ENCODE measurements around the gene UGCG.
"Not testable (repeated sequence)": the region's sequence is repeated elsewhere in the genome, so short reads cannot be mapped to it uniquely, and the experiment has no call there.

Gene UGCG

DNA sequence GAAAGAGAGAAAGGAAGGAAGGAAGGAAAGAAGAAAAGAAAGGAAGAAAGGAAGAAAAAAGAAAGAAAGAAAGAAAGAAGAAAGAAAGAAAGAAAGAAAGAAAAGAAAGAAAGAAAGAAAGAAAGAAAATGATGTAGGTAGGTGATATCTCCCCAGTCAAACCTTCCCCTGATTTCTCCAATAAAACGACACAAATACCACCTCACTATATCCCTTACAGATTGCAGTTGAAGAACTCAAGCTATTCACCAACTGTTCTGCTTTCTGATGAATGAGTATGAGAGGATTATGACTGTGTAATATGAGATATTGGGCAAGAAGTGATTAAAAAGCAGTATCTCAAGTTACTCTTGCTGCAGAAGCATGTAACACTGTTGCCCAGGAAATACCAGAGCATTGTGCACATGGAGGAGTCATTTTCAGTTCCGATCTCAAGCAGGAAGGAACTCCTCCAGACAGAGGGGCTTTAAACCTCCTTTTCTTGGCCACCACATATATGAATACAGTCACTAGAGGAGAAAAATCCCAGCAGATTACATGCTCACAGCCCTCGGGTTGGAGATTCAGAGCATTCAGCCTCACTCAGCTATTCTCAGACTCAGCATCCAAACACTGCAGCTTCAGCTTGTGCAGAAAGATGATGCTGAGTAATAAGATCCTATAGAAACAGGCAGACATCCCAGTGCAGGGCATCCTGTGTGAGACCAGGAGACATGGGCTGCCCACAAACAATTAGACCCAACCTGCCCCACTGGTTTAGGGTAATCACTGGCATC is 61.4 kb downstream of the UGCG start:
- no peak for DNase-seq

DNA sequence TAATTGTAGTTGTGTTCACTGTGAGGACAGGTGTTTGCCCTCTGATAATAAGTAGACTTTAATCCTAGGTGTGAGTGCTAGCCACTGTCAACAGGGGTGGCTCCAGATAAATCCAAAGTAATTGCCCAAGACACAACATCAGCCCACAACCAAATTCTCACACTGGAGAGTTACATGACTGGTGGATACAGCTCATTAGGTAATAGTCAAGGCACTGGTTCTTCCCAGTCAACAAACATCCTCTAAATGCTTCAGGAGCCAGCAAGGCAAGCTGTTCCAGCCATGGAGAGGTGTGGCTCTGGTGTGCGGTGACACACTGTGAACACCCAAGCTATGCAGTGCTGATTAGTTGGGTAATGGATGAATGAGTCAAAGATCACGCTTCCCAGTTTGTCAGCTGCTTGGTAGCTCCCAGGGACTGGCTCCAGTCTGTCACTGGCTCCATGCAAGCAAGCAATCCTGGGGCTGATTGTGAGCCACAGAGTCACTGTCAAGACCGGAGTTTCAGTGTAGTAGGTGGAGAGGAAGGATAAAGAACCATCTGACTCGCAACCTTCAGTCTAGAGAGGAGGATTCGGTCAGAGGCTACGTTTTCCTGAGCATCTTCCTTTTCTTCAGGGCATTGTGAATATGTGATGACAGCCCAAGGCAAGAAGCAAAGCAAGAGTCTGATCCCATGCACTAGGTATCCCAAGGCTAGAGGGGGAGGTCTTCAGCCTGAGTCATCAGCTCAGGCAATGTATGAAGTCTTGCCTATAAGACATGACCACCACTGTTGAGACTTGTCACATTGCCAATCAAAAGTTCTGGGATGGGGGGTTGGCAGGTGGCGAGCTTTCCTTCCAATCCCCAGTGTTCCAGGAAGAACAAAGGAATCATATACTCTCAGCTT is 63.1 kb downstream of the UGCG start:
- no peak for DNase-seq

DNA sequence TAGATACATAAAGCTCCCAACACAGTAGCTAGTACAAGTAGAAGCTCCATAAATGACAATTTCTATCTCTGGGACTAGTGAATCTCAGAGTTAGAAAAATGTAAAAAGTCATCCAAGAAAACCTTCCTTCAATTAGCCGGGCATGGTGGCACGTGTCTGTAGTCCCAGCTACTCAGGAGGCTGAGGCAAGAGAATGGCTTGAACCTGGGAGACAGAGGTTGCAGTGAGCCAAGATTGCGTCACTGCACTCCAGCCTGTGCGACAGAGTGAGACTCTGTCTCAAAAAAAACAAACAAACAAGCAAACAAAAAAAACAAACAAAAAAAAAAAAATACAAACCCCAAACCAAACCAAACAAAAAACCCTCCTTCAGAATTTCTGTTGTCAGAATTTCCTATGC is 63.9 kb downstream of the UGCG start:
- not testable (repeated sequence) for DNase-seq

DNA sequence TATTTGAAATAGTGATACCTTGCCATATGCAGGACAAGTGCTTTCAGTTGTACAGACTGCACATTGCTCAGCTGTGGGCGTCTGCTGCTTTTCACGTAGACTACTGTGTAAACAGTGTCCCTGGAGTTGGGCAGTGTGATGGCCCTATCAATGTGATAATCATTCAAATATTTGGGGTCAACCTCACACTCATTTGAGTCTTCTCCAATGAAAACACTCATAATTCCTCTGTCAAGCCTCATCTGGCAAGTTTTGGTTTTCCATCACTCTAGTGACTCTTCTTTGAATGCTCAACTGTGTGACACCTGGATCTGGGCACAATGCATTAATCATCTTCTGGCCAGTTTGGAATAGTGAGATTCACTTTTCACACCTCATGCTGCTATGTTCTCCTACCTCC is 64.4 kb downstream of the UGCG start:
- DNase-seq = no peak

DNA sequence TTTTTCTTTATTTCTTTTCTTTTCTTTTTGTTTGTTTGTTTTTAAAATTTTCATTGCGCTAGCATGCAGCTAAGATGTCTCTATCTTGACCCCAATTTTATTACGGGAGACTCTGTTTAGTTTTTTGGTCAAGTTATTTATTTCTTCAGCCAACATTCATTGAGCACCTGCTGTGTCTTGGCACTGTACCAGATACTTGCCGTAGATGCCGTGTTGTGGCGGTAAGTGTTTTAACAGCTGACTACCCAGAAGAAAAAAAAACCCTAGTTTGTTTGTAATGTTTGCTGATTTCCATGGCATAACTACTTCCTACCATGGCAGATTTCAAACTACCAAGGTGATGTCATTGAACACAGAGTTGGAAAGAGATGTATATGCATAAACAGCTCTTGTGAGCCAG is 65.0 kb downstream of the UGCG start:
- no peak for DNase-seq

DNA sequence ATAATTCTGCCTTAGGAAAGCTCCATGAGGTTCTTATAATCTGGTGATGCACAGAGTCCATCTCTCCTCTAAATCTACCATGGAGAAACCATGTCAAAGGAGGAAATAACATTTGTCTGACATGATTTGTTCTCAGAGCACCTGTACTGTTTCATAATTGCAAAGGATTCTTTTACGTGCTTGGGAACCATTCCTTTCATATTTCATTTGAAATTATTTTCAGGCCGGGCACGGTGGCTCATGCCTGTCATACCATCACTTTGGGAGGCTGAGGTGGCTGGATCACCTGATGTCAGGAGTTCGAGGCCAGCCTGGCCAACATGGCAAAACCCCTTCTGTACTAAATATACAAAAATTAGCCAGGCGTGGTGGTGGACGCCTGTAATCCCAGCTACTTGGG is 65.4 kb downstream of the UGCG start:
- no peak for DNase-seq

DNA sequence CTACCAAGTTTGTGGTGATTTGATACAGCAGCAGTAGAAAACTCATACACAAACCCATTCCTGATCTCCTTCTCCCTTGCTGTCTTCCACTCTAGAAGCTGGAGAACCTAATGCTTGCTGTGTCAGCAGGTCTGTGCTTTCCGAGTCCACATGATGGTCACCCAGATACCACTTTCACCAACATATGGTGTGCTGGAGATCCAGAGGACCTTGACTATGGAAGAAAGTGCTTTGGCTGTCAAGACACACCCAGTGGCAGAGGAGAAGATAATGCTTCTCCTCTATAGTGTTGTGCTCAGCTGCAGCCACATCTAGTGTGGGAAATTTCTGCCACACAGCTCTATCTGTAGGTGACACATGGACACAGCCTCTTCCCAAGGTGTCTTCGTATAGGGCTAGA is 67.4 kb downstream of the UGCG start:
- DNase-seq = no peak

DNA sequence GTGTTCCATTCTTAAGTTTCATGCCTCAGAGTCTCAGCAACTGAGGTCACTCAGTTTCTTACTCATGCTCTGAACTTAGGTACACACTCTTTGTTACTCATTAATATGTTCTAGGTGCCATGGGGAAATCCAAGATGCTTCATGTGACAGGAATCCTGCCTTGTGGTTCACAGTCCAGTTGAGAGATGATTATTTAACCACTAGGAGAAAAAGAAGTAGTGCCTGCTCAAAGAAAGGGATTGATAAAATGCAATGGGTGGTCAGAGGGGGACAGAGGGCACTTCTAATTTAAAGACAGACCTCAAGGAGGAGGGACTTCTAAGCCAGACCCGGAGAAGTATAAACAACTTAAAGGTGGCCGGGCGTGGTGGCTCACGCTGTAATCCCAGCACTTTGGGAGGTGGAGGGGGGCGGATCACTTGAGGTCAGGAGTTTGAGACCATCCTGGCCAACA is 69.0 kb downstream of the UGCG start:
- no peak for DNase-seq

DNA sequence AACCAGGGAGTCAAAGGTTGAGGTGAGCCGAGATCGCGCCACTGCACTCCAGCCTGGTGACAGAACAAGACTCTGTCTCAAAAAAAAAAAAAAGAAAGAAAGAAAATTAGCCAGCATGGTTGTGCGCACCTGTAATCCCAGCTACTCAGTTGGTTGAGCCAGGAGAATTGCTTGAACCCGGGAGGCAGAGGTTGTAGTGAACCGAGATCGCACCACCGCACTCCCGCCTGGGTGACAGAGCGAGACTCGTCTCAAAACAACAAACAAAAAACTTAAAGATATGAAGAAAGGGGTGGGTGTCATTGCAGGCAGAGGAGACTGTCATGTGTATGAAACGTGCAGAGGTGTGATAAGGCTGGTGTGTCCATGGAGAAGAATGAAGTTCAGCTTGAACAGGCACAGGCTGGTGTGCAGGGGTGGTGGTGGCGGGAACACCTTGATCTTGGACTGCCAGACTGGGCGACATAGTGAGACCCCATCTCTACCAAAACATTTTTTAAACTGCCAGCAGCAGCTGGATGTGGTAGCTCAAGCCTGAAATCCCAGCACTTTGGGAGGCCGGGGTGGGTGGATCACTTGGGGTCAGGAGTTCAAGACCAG is 69.6 kb downstream of the UGCG start:
- DNase-seq = no peak

DNA sequence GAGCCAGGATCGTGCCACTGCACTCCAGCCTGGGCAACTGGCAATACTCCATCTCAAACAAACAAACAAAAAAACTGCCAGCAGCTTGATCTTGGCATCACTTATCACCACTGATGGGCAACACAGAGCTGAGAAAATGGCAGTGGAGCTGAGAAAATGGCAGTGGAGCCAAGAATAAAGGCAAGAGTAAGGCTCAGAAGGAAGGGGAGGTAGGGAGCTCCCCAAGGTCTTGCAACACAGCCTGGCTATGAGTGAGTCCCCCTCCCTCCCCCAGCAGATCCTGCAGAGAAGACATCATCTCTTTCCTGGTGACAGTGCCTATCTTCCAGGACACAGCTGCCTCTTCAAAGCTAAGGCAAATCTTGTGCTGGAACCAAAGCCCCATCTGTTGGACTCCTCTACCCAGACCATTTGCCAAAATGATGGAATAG is 70.3 kb downstream of the UGCG start:
- no peak for DNase-seq

DNA sequence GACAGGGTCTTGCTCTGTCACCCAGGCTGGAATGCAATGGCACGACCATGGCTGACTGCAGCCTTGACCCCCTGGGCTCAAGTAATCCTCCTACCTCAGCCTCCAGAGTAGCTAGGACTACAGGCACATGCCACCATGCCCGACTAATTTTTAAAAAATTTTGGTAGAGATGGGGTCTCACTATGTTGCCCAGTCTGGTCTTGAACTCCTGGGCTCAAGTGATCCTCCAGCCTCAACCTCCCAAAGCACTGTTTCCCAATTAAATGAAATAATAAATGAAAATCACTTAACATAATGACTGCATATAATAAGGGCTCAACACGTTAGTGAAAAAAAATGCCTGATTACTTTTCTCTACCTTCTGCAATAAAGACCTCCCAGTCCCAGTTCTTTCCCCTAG is 71.0 kb downstream of the UGCG start:
- no peak for DNase-seq

DNA sequence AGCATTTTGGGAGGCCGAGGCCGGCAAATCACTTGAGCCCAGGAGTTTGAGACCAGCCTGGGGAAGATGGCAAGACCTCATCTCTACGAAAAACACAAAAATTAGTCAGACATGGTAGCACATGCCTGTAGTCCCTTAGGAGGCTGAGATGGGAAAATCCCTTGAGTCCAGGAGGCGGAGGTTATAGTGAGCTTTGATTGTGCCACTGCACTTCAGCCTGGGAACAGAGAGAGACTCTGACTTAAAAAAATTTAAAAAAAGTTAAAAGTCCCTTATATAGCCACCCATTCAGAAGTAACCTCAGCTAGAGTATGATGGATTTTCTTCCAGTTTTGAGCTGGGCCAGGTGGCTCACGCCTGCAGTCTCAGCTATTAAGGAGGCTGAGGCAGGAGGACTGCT is 72.4 kb downstream of the UGCG start:
- no peak for DNase-seq

DNA sequence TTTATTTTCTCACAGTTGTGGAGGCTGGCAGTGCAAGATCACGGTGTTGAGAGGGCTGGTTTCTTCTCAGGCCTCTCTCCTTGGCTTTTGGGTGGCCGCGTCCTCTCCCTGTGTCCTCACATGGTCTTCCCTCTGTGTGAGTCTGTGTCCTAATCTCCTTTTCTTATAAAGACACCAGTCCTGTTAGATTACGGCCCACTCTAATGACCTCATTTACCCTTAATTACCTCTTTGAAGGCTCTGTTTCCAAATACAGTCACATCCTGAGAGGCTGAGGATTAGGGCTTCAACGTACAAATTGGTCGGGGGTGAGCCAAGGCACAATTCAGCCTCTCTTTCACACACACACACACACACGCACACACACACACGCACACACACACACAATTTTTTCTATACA is 73.0 kb downstream of the UGCG start:
- no peak for DNase-seq

DNA sequence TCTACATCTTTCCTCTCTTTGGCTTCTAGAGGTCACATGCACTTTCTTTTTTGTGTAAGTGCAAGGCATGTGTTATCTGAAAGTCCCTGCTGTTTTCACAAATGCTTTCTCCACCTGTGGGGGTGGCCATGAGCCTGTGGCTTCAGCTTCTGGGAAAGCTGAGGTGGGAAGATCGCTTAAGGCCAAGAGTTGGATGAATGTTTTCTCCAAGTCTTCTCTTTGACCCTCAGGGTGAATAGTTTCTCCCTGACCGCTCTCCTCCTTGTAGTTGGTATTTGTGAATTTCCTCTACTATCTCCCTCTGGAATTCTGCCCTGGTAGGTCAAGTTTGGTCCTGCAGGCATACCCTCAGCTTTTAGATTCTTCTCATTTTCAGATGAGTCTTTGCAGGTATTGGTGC is 74.2 kb downstream of the UGCG start:
- no peak for DNase-seq

DNA sequence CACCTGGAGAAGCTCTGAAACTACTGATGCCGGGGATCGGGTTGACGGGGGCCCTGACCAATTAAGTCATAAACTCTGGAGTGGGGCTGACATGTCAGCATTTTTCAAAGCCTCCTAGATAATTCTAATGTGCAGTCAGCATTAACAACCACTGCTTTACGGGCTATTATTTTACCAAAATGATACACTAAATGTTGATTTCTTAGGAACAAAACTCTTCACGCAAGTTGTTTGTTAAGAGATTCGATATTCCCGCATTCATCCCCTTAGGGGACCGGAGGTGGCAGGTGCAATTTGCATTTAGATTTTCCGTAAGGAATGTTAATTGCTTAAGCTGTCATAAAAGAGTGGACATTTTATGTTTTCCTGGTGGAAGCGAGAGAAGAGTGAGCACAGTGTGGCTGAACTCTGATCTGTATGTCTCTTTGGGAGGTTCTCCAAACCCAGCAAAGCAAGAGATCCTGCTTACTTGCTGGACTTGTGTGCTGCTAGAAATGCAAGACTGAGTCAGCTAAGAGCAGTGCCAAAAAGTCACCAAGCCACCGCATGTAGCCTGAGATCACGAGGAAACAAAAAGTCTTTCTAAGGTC is 77.6 kb downstream of the UGCG start:
- DNase-seq = no peak

DNA sequence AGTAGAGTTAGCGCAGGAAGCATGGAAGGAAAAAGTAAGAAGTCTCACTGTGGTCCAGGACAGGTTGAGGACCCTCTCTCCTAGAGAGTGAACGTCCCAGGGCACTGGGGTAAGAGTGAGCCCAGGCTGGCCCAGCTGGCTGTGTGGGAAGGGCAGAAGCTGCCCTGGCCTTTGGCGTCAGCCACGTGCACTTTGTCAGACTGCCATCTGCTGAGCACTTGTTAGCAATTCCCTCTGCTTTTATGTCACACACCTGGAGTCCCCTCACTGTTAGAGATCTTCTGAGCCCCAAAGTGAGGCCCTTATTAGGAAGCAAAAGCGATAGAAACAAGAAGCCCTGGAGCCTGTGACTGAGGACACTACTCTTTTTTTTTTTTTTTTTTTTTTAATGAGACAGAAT is 79.1 kb downstream of the UGCG start:
- DNase-seq = no peak

DNA sequence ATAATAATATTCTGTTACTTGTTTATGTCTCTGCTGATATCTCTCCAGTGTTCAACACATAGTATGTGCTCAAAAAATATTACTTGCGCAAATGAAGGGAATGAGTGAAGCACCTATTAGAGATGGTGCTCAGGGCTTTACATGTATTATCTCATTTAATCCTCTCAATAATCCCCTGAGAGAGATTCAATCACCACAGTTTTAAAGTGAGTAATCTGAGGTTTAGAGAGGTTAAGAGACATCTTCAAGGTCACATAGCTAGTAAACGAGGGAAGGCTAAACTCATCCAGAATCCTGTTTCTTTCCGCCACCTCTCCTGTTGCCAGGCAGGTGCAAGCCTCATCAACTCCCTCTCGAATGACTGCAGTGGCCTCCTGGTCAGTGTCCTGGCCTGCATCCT is 82.0 kb downstream of the UGCG start:
- DNase-seq = no peak

DNA sequence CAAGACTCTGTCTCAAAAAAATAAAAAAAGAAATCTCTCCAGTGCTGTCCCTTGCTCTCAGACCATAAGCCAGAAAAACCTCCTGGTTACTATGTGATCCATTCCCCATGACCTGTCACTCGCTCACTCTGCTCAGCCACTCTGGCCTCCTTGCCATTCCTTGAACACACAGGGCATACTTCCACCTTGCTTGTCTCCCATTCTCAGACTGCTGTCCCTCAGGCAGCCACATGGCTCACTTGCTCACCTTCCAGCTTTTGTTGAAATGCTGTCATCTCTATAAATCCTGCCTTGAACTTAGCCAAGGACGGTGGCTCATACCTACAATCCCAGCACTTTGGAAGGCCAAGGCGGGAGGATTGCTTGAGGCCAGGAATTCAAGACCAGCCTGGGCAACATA is 82.9 kb downstream of the UGCG start:
- DNase-seq = no peak

DNA sequence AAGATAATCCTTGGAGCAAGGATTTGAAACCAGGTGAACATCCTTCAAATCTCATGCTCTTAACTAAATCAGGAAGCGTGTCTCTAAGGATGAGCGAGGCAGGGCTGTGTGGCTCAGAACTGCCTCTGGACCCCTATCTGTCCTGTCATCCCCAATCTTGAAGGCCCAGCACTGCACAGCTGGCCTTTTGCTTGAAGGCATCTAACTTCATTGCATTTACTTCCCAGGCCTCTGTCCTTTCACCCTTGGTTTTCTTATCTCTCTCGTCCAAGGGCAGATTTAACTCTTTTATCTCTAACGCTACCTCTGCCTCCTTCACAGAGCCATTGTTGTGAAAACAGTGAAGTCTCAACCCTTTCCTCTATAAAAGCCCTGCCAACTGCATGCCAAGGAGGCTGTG is 83.8 kb downstream of the UGCG start:
- no peak for DNase-seq

DNA sequence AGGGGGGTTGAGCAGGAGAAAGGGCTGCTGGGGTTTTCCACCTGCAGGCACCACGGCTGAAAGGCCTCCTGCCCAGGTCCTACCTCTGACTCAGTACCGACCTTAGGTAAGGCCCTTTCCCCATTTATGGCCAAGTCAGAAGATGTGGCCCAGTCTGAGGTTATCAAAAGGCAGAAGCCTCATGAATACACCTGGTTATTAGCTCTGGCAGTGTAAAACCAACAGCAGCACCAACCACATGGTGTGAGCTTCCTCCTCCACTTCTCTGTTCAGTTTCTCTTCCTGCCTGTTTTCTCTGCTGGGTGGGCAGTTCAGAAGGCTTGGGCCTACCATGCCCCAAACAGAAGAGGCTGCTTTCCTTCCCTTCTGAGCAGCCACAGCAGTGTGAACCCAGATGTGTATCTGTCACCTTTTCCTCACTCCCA is 86.9 kb downstream of the UGCG start:
- no peak for DNase-seq

DNA sequence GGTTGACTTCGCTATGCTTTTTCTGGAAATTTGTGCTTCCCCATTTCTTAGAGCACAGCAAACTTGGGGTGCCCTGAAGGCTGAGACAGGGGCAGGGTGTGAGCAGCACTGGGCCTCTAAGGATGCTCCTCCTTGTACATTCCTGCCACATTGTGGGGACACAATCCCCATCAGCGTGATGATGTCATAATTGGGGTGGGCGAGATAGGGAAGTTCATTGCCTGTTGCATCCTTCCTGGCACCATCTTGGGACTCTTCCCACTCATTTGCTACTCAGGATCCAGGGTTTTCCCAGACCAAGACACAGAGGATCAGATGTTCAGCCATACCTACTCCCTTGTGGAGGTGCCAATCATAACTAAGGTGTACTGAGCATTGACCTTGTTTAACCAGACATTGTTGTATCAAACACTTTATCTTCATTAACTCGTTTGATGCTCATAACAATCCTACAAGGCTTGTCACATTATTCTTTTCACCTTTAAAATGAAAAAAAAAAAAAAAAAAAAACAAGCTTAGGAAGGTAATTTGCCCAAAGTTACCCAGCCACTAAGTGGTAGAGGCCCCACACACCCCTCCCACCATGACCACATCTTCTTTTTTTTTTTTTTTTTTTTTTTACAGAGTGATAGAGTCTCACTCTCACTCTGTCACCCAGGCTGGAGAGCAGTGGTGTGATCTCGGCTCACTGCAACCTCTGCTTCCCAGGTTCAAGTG is 87.6 kb downstream of the UGCG start:
- no peak for DNase-seq
